ENCODE data around the gene TMEM185B. TPM values are rescaled to one million over a fixed set of nuclear protein-coding genes. Genes with fewer than 3 reads are reported as not detected.

The TMEM185B gene
- total RNA-seq, 1 donor from 2014 or later = 31.8 TPM

DNA sequence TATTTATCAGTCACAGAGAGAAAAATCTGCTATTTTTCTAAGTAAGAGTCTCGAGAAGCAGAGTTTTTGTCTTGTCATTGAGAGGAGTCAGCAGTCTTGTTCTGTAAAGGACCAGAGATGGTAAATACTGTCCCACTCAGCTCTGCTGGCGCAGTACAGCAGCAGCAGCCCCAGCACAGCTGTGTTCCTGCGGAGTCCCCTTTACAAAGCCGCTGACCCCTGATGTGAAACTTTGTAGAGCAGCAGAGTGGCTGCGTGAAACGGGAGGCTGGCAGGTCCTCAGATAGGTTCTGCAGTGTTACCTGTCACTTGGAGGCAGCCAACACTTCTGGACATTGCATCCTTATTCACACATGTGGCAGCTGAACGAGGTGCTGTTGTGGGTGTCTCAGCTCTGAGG is 45.2 kb downstream of the TMEM185B start:
- TF ChIP-seq CTCF (IDR thresholded peaks at IDR 0.05) = no peak
- Histone ChIP-seq H3K36me3 (peaks cover 0 to 8% of the 10 kb centered on the region in 2 donors), H3K4me1 (peaks cover 0 to 4% of the 10 kb centered on the region in 2 donors), H3K9me3 (no peaks in the 10 kb centered on the region), H3K27me3 (no peaks in the 10 kb centered on the region), H3K4me3 (no peak overlapping the region), H3K27ac (no peak overlapping the region)
- DNase-seq (ENCODE audit: low spot score in 2 of 2) = no peak
- intact Hi-C loops (cut with DNase I) = loop anchor here (10.0 kb wide), 1 partner anchor 223 kb away; no protein-coding TSS in a partner anchor

DNA sequence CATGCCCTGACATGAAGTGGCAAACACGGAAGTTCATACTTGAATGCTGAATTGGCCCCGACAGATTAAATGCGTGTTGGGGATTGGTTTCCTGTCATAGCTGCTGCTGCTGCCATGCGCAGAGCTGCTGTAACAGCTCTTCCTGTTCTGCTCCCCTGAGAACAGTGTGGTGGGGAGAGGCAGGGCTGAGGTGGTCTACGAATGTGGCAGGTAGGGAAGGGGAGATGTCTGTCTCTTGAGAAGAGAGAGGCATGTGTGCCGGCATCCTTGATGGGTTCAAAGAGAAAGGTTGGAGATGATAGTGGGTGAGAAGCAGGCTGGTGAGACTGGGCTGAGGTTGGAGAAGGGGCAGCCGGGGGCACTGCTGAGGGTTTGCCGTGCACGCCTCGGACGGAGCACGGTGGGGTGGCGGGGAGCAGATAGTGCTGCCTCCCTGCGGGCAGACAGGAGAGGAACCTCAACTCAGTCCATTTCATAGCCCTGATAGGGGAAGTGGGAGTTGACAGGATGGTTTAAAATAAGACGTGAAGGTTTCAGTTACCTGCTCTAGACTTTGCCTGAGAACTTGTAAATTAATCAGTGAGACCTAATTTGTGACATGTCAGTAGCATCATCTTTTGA is 46.1 kb downstream of the TMEM185B start:
- DNase-seq (ENCODE audit: low spot score in 2 of 2) = peak; percentile 11 to 73
- Histone ChIP-seq H3K4me3 (peak overlapping the region in 1 of 2 donors; percentile 4), H3K27ac (no peak overlapping the region), H3K36me3 (peaks cover 0 to 8% of the 10 kb centered on the region in 2 donors), H3K27me3 (no peaks in the 10 kb centered on the region), H3K9me3 (no peaks in the 10 kb centered on the region), H3K4me1 (peaks cover 0 to 4% of the 10 kb centered on the region in 2 donors)
- intact Hi-C loops (cut with DNase I) = loop anchor here (10.0 kb wide), 1 partner anchor 222 kb away; no protein-coding TSS in a partner anchor
- TF ChIP-seq CTCF (IDR thresholded peaks at IDR 0.05) = peak in 1 of 3 experiments; percentile 18

GRCh38 chr2:120176526-120176925 is 46.7 kb downstream of the TMEM185B start:
- no peaks in the 10 kb centered on the region for H3K27me3 ChIP-seq
- no peak for DNase-seq (ENCODE audit: low spot score in 2 of 2)
- H3K36me3 ChIP-seq = peaks cover 0 to 8% of the 10 kb centered on the region in 2 donors
- no peaks in the 10 kb centered on the region for H3K9me3 ChIP-seq
- TF ChIP-seq CTCF (IDR thresholded peaks at IDR 0.05) = no peak
- H3K4me1 ChIP-seq = peaks cover 0 to 4% of the 10 kb centered on the region in 2 donors
- no peak overlapping the region for H3K4me3 ChIP-seq
- intact Hi-C loops (cut with DNase I) = loop anchor here (10.0 kb wide), 1 partner anchor 222 kb away; no protein-coding TSS in a partner anchor
- H3K27ac ChIP-seq = no peak overlapping the region

DNA sequence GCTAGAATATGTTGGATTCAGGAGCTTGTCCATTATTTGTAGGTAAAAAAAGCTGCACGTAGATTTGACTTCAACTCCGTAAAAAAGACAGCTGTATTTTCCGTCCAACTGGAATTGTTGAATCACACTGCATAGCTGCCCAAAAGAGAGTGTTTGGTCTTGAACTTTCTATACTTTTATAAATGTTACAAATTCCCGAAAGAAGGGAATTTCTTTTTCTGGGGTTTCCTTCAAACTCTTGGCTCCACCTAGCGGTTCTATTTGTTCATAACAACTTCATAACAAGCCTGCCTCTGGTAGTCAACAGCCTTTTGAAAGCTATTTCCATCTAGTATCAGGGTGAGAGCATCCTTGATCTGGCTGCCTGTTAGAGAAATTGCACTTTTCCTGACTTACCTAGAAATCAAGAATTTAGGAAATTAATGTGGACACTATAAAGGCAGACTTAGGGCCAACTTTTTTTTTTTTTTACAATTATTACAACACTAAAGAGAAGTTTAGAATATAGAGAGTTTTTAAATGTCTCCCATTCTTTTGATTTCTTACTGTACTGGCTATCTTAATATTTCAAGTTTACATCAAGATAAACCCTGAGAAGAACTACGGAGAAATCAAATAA is 48.1 kb downstream of the TMEM185B start:
- peak; percentile 48 to 73 (median 70) for TF ChIP-seq CTCF (IDR thresholded peaks at IDR 0.05)
- Histone ChIP-seq H3K9me3 (no peaks in the 10 kb centered on the region), H3K4me1 (peaks cover 0 to 4% of the 10 kb centered on the region in 2 donors), H3K27me3 (no peaks in the 10 kb centered on the region), H3K27ac (peak overlapping the region; percentile 55 to 70), H3K4me3 (peak overlapping the region; percentile 32 to 35), H3K36me3 (peaks cover 0 to 7% of the 10 kb centered on the region in 2 donors)
- intact Hi-C loops (cut with DNase I) = loop anchor here (2.0 to 10.0 kb wide), 3 partner anchors 220 to 472 kb away; no protein-coding TSS in a partner anchor
- no peak for DNase-seq (ENCODE audit: low spot score in 2 of 2)

Other genes with a start within 250 kb of the TMEM185B start
- gene EPB41L5, start 210.3 kb downstream of the TMEM185B start, total RNA-seq = 11.7 TPM
- gene RALB, start 29.5 kb upstream of the TMEM185B start, total RNA-seq = 21.7 TPM
- gene INHBB, start 122.7 kb upstream of the TMEM185B start, total RNA-seq = 8.1 TPM